ENCODE data around the gene AP5S1. TPM values are rescaled to one million over a fixed set of nuclear protein-coding genes. Genes with fewer than 3 reads are reported as not detected.
"Not testable (repeated sequence)": the region's sequence is repeated elsewhere in the genome, so short reads cannot be mapped to it uniquely, and the experiment has no call there.

Gene AP5S1
- total RNA-seq, 4 donors from 2014 or later: 16.0 to 46.3 (median 35.0) TPM

GRCh38 chr20:3828798-3829197 lies 8.5 kb downstream of the AP5S1 start:
- no peak overlapping the region for H3K4me3 ChIP-seq (replicated peaks in 1 of 3)
- 94 to 95% methylated on average over 3 of the region's 3 CpGs for WGBS, 2 donors
- intact Hi-C loops (cut with DNase I): no loop called here
- DNase-seq: no peak
- peaks cover 7 to 8% of the 10 kb centered on the region in 2 donors for H3K36me3 ChIP-seq
- no peak for TF ChIP-seq POLR2A (IDR thresholded peaks at IDR 0.05)
- TF ChIP-seq, protein P1, sequence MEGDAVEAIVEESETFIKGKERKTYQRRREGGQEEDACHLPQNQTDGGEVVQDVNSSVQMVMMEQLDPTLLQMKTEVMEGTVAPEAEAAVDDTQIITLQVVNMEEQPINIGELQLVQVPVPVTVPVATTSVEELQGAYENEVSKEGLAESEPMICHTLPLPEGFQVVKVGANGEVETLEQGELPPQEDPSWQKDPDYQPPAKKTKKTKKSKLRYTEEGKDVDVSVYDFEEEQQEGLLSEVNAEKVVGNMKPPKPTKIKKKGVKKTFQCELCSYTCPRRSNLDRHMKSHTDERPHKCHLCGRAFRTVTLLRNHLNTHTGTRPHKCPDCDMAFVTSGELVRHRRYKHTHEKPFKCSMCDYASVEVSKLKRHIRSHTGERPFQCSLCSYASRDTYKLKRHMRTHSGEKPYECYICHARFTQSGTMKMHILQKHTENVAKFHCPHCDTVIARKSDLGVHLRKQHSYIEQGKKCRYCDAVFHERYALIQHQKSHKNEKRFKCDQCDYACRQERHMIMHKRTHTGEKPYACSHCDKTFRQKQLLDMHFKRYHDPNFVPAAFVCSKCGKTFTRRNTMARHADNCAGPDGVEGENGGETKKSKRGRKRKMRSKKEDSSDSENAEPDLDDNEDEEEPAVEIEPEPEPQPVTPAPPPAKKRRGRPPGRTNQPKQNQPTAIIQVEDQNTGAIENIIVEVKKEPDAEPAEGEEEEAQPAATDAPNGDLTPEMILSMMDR (IDR thresholded peaks at IDR 0.05): no peak
- H3K27me3 ChIP-seq: no peaks in the 10 kb centered on the region
- no peaks in the 10 kb centered on the region for H3K9me3 ChIP-seq
- no peak overlapping the region for H3K27ac ChIP-seq
- no peaks in the 10 kb centered on the region for H3K4me1 ChIP-seq

- H3K4me3 ChIP-seq (replicated peaks in 1 of 3): not testable (repeated sequence)
- WGBS, 2 donors: 97 to 99% methylated on average over 5 of the region's 5 CpGs
Measured at GRCh38 chr20:3829891-3830290, 9.5 kb downstream of the AP5S1 start.

GRCh38 chr20:3836132-3836531 lies 15.8 kb downstream of the AP5S1 start:
- WGBS, 2 donors: 97 to 98% methylated on average over 4 of the region's 4 CpGs
- Histone ChIP-seq H3K27ac (no peak overlapping the region), H3K4me3 (replicated peaks in 1 of 3) (no peak overlapping the region), H3K9me3 (no peaks in the 10 kb centered on the region), H3K27me3 (no peaks in the 10 kb centered on the region), H3K4me1 (no peaks in the 10 kb centered on the region), H3K36me3 (no peaks in the 10 kb centered on the region)
- TF ChIP-seq, protein P1 (IDR thresholded peaks at IDR 0.05): no peak
- TF ChIP-seq POLR2A (IDR thresholded peaks at IDR 0.05): no peak
- intact Hi-C loops (cut with DNase I): no loop called here
- no peak for DNase-seq

More at GRCh38 chr20:3829891-3830290, 9.5 kb downstream of the AP5S1 start:
- H3K9me3 ChIP-seq; H3K36me3 ChIP-seq; H3K4me1 ChIP-seq; intact Hi-C loops (cut with DNase I); DNase-seq; H3K27ac ChIP-seq; H3K27me3 ChIP-seq: not testable (repeated sequence)

DNA sequence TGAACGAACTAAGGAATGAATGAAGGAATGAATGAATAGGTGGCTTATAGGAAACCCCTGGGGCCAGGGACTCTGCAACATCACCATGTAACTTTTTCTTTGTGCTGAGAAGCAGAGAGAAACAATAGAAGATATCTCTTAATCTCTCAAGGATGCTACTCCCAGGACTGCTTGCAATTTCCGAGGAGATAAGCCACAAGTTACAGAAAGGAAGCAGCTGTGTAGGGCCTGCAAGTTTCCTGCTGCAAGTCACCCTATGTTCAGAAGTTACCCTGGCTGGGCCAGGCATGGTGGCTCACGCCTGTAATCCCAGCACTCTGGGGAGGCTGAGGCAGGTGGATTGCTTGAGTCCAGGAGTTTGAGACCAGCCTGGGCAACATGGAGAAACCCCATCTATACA lies 19.0 kb downstream of the AP5S1 start:
- Histone ChIP-seq H3K9me3 (no peaks in the 10 kb centered on the region), H3K4me3 (replicated peaks in 1 of 3) (no peak overlapping the region), H3K27me3 (no peaks in the 10 kb centered on the region), H3K27ac (no peak overlapping the region), H3K36me3 (no peaks in the 10 kb centered on the region), H3K4me1 (no peaks in the 10 kb centered on the region)
- 84 to 87% methylated on average over 3 of the region's 3 CpGs for WGBS, 2 donors
- intact Hi-C loops (cut with DNase I): no loop called here
- TF ChIP-seq POLR2A (IDR thresholded peaks at IDR 0.05): no peak
- TF ChIP-seq, protein P1 (IDR thresholded peaks at IDR 0.05): no peak
- no peak for DNase-seq

DNA sequence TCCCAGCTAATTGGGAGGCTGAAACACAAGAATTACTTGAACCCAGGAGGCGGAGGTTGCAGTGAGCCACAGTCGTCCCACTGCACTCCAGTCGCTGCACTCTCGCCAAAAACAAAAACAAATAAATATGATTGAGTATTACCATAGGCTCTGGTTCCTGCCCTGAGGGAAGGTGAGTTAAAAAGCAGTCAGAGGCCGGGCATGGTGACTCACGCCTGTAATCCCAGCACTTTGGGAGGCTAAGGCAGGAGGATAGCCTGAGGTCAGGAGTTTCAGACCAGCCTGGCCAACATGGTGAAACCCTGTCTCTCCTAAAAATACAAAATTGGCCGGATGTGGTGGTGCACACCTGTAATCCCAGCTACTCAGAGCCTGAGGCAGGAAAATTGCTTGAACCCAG lies 19.9 kb downstream of the AP5S1 start:
- intact Hi-C loops (cut with DNase I); H3K9me3 ChIP-seq; H3K27me3 ChIP-seq; H3K27ac ChIP-seq; H3K4me1 ChIP-seq; DNase-seq; H3K4me3 ChIP-seq (replicated peaks in 1 of 3); H3K36me3 ChIP-seq: not testable (repeated sequence)
- WGBS, 2 donors: 89 to 93% methylated on average over 7 of the region's 7 CpGs

DNA sequence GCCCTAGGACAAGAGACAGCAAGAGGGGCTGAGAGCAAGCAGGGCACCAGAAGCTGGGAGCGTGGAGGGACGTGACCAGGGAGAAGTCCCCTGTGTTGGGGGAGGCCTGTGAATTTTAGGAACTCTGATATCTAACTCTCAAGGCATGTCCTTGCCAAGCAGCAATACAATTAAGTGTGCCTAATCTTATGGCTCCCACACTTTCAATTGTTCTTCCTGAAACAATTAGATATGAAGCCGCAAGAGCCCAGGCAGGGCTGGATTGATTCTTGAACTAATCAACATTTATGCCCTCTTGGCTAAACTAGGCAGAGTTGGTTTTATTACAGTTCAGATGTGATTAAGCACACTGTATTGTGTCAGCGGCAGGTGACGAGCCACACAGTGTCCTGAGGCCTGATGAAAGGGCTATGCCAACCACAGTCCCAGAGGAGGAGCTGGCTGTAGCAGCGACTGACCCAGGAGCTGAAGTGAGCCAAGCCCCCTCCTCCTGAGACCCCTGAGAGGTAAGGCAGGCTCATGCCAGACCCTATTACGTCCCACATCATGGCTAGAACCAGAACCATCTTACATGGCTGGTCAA lies 22.1 kb downstream of the AP5S1 start:
- intact Hi-C loops (cut with DNase I): no loop called here
- Histone ChIP-seq H3K36me3 (no peaks in the 10 kb centered on the region), H3K9me3 (no peaks in the 10 kb centered on the region), H3K27me3 (no peaks in the 10 kb centered on the region), H3K27ac (no peak overlapping the region), H3K4me3 (replicated peaks in 1 of 3) (no peak overlapping the region), H3K4me1 (peaks cover 0 to under 1% of the 10 kb centered on the region in 2 donors)
- no peak for DNase-seq
- TF ChIP-seq, protein P1 (IDR thresholded peaks at IDR 0.05): no peak
- 89 to 93% methylated on average over 7 of the region's 7 CpGs for WGBS, 2 donors
